PC-3 (cell line): ENCODE measurements around the gene TEX29. TPM values are rescaled to one million over a fixed set of nuclear protein-coding genes. Genes with fewer than 3 reads are reported as not detected.

Experiments
- ATAC-seq: fragments of 200-7000 bp; cut with Tn5 transposase; 2 replicates; pipeline ENCODE4 v1.9.1; 2020; ENCODE audit warnings: mild to moderate bottlenecking, moderate library complexity
- BruUV-seq: library from RNA; stranded (reverse); fragments of 400-500 nt; replicated peaks from 2 replicates; lab custom pipeline; 2021; lab: Mats Ljungman, UMichigan
- CTCF ChIA-PET: fragments of 300-600 bp; sonication (Branson Sonifier 250); formaldehyde crosslinking; loops from one replicate; lab custom pipeline; 2022; ENCODE audit warnings: antibody characterized with exemption; lab: Charles Lee
- POLR2A ChIA-PET: fragments of 300-600 bp; sonication (Branson Sonifier 250); formaldehyde crosslinking; loops from one replicate; lab custom pipeline; 2022; ENCODE audit warnings: antibody characterized with exemption; ENCODE audit not compliant: unreplicated experiment; lab: Charles Lee
- DNase-seq: peaks from one replicate; pipeline ENCODE4 v3.0.0-alpha.2; 2015
- H2AFZ ChIP-seq: fragments of 300-600 bp; sonication (generic); 2 replicates; pipeline ENCODE4 v1.6.0; 2016; ENCODE audit warnings: antibody characterized with exemption, low read length
- H3F3A ChIP-seq: fragments of 300-600 bp; sonication (generic); one replicate; pipeline ENCODE4 v1.6.0; 2017; ENCODE audit warnings: antibody characterized with exemption, low read length, control low read depth, mild to moderate bottlenecking; ENCODE audit not compliant: unreplicated experiment
- H3K27ac ChIP-seq: fragments of 300-600 bp; sonication (generic); 2 replicates; pipeline ENCODE4 v1.5.1; 2016; ENCODE audit warnings: mild to moderate bottlenecking, low read length
- H3K27me3 ChIP-seq: fragments of 300-600 bp; sonication (generic); 2 replicates; pipeline ENCODE4 v1.6.1; 2016; ENCODE audit warnings: low read length, mixed read lengths
- H3K36me3 ChIP-seq: fragments of 300-600 bp; sonication (generic); 2 replicates; pipeline ENCODE4 v1.6.1; 2016; ENCODE audit warnings: low read depth, mixed run types, low read length, mixed read lengths
- H3K4me1 ChIP-seq: fragments of 300-600 bp; sonication (generic); 2 replicates; pipeline ENCODE4 v1.5.1; 2016; ENCODE audit warnings: low read length; ENCODE audit not compliant: insufficient read depth
- H3K4me2 ChIP-seq: fragments of 300-600 bp; sonication (generic); 2 replicates; pipeline ENCODE4 v1.6.0; 2016; ENCODE audit warnings: low read length
- H3K4me3 ChIP-seq: fragments of 300-600 bp; sonication (generic); 2 replicates; pipeline ENCODE4 v1.5.1; 2016; ENCODE audit warnings: mild to moderate bottlenecking, low read length, mixed read lengths
- H3K79me2 ChIP-seq: fragments of 300-600 bp; sonication (generic); 2 replicates; pipeline ENCODE4 v1.6.1; 2017; ENCODE audit warnings: low read length, mixed read lengths
- H3K9ac ChIP-seq: fragments of 300-600 bp; sonication (generic); 2 replicates; pipeline ENCODE4 v1.6.0; 2016; ENCODE audit warnings: mild to moderate bottlenecking, low read length
- H3K9me2 ChIP-seq: fragments of 300-600 bp; sonication (generic); replicated peaks from 2 replicates; pipeline ENCODE4 v1.6.1; 2016; ENCODE audit warnings: mixed run types, low read length, mixed read lengths
- H3K9me3 ChIP-seq: fragments of 300-600 bp; sonication (generic); 2 replicates; pipeline ENCODE4 v1.6.1; 2016; ENCODE audit warnings: low read length, mixed read lengths
- H4K20me1 ChIP-seq: fragments of 300-600 bp; sonication (generic); 2 replicates; pipeline ENCODE4 v1.6.1; 2016; ENCODE audit warnings: low read length, mixed read lengths
- EZH2 ChIP-seq: fragments of 300-600 bp; sonication (generic); IDR thresholded peaks from one replicate; pipeline ENCODE4 v1.6.1; 2017; ENCODE audit warnings: antibody characterized with exemption, mild to moderate bottlenecking, low read length; ENCODE audit not compliant: unreplicated experiment
- EZH2phosphoT487 ChIP-seq: fragments of 300-600 bp; sonication (generic); IDR thresholded peaks from 2 replicates; pipeline ENCODE4 v1.6.1; 2018; ENCODE audit warnings: mild to moderate bottlenecking, antibody characterized with exemption, low read length, borderline replicate concordance
- intact Hi-C: fragments of 100-400 bp; cut with micrococcal nuclease; formaldehyde crosslinking; loops from 2 replicates; pipeline ENCODE4 v1.9.0; 2023
- total RNA-seq: library from RNA; depleted of rRNA; stranded (reverse); fragments of >200 nt; gene quantifications from 2 replicates; pipeline ENCODE4 v1.2.3, GENCODE V29; 2014
- TF ChIP-seq, protein P1 (sequence below): fragments of 300-600 bp; sonication (generic); conservative IDR thresholded peaks from 2 replicates; pipeline ENCODE4 v1.5.1; 2017; ENCODE audit warnings: antibody characterized with exemption, low read depth, mild to moderate bottlenecking, low read length

TEX29 gene
- total RNA-seq, 1 experiment from 2014 or later: not detected

DNA sequence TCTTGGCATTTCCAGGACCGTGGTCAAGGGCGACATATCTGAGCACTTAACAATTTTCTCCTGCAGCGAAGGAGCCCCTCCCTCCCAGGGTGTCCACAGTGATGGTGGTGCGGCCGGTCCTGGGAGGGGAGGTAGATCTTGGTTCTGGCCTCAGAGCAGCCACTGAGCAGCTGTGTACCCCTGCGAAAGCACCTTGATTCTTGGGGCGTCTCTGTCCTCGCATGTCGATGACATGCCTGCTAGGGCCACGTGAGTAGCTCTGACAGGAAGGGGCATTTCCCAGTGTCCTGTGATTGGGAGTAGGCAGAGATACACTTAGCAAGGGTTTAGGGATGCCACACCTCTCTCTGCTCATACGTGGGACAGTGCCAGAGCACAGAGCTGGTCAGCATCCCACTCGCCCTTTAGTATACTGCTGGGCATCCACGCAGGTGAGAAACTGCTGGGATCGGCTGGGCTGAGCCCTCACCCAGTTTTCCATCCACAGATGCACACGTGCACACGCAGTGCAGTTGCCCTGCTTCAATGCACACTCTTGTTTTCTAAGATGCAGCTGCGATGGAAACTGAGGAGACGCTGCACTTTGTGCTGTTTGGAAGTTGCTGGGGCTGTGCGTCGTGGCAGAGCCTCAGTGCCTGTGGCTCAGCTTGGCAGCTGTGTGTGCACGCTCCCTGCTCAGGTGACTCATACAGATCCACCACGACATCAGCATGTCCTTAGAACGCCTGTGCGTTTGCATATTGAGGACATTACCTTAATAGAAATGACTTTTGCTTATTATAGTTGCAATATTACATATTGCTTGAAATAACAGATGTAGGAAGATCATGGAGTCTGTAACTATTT, 66.8 kb downstream of the TEX29 start:
- no peak for DNase-seq
- no peak overlapping the region for H3K4me3 ChIP-seq
- no peaks in the 10 kb centered on the region for H4K20me1 ChIP-seq
- POLR2A ChIA-PET: no interaction called here
- peaks cover 15% of the 10 kb centered on the region for H3K27me3 ChIP-seq
- no peak overlapping the region for H3K9ac ChIP-seq
- H3F3A ChIP-seq: no peaks in the 10 kb centered on the region
- H2AFZ ChIP-seq: no peak overlapping the region
- no peaks in the 10 kb centered on the region for H3K36me3 ChIP-seq
- TF ChIP-seq EZH2 (no peak), EZH2phosphoT487 (no peak)
- TF ChIP-seq, protein P1, sequence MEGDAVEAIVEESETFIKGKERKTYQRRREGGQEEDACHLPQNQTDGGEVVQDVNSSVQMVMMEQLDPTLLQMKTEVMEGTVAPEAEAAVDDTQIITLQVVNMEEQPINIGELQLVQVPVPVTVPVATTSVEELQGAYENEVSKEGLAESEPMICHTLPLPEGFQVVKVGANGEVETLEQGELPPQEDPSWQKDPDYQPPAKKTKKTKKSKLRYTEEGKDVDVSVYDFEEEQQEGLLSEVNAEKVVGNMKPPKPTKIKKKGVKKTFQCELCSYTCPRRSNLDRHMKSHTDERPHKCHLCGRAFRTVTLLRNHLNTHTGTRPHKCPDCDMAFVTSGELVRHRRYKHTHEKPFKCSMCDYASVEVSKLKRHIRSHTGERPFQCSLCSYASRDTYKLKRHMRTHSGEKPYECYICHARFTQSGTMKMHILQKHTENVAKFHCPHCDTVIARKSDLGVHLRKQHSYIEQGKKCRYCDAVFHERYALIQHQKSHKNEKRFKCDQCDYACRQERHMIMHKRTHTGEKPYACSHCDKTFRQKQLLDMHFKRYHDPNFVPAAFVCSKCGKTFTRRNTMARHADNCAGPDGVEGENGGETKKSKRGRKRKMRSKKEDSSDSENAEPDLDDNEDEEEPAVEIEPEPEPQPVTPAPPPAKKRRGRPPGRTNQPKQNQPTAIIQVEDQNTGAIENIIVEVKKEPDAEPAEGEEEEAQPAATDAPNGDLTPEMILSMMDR: no peak
- no peak overlapping the region for H3K4me2 ChIP-seq
- intact Hi-C loops: no loop called here
- no peak for ATAC-seq
- H3K9me2 ChIP-seq: no peaks in the 10 kb centered on the region
- H3K4me1 ChIP-seq: no peaks in the 10 kb centered on the region
- no peaks in the 10 kb centered on the region for H3K79me2 ChIP-seq
- BruUV-seq: no TSS peak
- no peaks in the 10 kb centered on the region for H3K9me3 ChIP-seq
- CTCF ChIA-PET: no interaction called here
- H3K27ac ChIP-seq: no peak overlapping the region

DNA sequence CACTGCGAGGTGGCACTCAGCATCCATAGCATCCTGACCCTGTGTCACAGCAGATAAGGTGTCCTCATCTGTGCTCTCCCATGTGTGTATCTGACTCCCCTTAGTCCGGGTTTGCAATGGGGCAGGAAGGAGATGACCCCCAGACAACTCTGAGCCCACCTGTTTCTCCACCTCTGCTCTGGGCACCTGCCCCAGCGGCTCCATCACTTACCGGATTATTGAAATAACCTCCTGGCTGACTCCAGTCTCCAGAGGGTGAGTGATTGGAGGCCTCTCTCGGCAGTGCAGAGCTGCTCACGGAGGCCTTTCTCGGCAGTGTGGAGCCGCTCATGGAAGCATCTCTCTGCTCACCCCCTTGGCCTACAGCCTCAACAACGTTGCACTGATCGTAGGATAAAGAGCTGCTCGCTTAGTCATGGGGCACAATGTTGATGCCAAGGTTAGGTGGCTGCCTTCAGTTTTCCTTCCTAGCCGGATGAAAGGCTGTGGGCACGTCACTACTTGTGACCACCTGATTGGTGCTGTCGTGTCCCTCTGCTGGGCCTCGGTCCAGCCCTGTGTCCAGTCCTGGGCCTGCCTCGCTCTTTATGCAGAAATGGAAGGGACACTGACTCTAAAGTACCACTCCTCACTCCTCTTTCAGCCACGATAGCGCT, 67.6 kb downstream of the TEX29 start:
- no peak overlapping the region for H2AFZ ChIP-seq
- H3K4me3 ChIP-seq: no peak overlapping the region
- H3F3A ChIP-seq: no peaks in the 10 kb centered on the region
- H3K9me3 ChIP-seq: no peaks in the 10 kb centered on the region
- no peaks in the 10 kb centered on the region for H3K36me3 ChIP-seq
- H3K9ac ChIP-seq: no peak overlapping the region
- intact Hi-C loops: no loop called here
- DNase-seq (no peak), ATAC-seq (no peak)
- ChIA-PET CTCF (no interaction called here), POLR2A (no interaction called here)
- no peaks in the 10 kb centered on the region for H3K79me2 ChIP-seq
- no TSS peak for BruUV-seq
- H3K9me2 ChIP-seq: no peaks in the 10 kb centered on the region
- H3K4me2 ChIP-seq: no peak overlapping the region
- no peak for TF ChIP-seq EZH2
- TF ChIP-seq, protein P1: no peak
- TF ChIP-seq EZH2phosphoT487: no peak
- H3K27ac ChIP-seq: no peak overlapping the region
- peaks cover 23% of the 10 kb centered on the region for H3K27me3 ChIP-seq
- H4K20me1 ChIP-seq: no peaks in the 10 kb centered on the region
- H3K4me1 ChIP-seq: no peaks in the 10 kb centered on the region
